GM23338 (cell line): ENCODE data around the gene OTUD1. TPM values are rescaled to one million over a fixed set of nuclear protein-coding genes. Genes with fewer than 3 reads are reported as not detected.

Experiments used
- ATAC-seq: fragments of 200-7000 bp; cut with Tn5 transposase; 3 replicates; pipeline ENCODE4 v1.9.1; 2020
- DNase-seq: peaks from one replicate; pipeline ENCODE4 v3.0.0-alpha.2; 2015; ENCODE audit warnings: low spot score
- H2AFZ ChIP-seq: fragments of 200-600 bp; sonication (generic); 2 replicates; pipeline ENCODE4 v1.8.0; 2016; ENCODE audit warnings: antibody characterized with exemption, mild to moderate bottlenecking, moderate library complexity
- H3F3A ChIP-seq: fragments of 200-600 bp; sonication (generic); replicated peaks from 2 replicates; pipeline ENCODE4 v1.8.0; 2017; ENCODE audit warnings: antibody characterized with exemption, mixed run types, low read depth
- H3K27ac ChIP-seq: fragments of 200-600 bp; sonication (generic); 2 replicates; pipeline ENCODE4 v1.6.1; 2016; ENCODE audit warnings: low read depth
- H3K27me3 ChIP-seq: fragments of 200-600 bp; sonication (generic); 2 replicates; pipeline ENCODE4 v1.8.0; 2016; ENCODE audit warnings: mild to moderate bottlenecking, mixed run types, moderate library complexity; ENCODE audit not compliant: insufficient read depth
- H3K36me3 ChIP-seq: fragments of 200-600 bp; sonication (generic); 2 replicates; pipeline ENCODE4 v1.8.0; 2016; ENCODE audit warnings: mild to moderate bottlenecking; ENCODE audit not compliant: insufficient read depth
- H3K4me1 ChIP-seq: fragments of 200-600 bp; sonication (generic); 2 replicates; pipeline ENCODE4 v1.8.0; 2016; ENCODE audit warnings: mild to moderate bottlenecking, moderate library complexity; ENCODE audit not compliant: insufficient read depth
- H3K4me2 ChIP-seq: fragments of 200-600 bp; sonication (generic); 2 replicates; pipeline ENCODE4 v1.7.1; 2017; ENCODE audit warnings: mixed run types
- H3K4me3 ChIP-seq: fragments of 200-600 bp; sonication (generic); 2 replicates; pipeline ENCODE4 v1.6.1; 2016; ENCODE audit warnings: mixed run types
- H3K79me2 ChIP-seq: fragments of 200-600 bp; sonication (generic); replicated peaks from 2 replicates; pipeline ENCODE4 v1.8.0; 2017; ENCODE audit warnings: mild to moderate bottlenecking; ENCODE audit not compliant: insufficient read depth
- H3K9me2 ChIP-seq: fragments of 200-600 bp; sonication (generic); 2 replicates; pipeline ENCODE4 v1.8.0; 2017; ENCODE audit not compliant: insufficient read depth
- H4K20me1 ChIP-seq: fragments of 200-600 bp; sonication (generic); replicated peaks from 2 replicates; pipeline ENCODE4 v1.8.0; 2017; ENCODE audit warnings: mild to moderate bottlenecking; ENCODE audit not compliant: insufficient read depth
- H3K27ac Mint-ChIP-seq: 2 replicates; pipeline ENCODE4 v1.8.0; 2020; ENCODE audit warnings: inconsistent platforms, mild to moderate bottlenecking, moderate library complexity, mixed read lengths
- H3K27me3 Mint-ChIP-seq: 3 replicates; pipeline ENCODE4 v1.8.0; 2022; ENCODE audit warnings: low read depth, mild to moderate bottlenecking, moderate library complexity, mixed read lengths, inconsistent platforms; ENCODE audit not compliant: insufficient read depth, poor library complexity
- H3K36me3 Mint-ChIP-seq: 3 replicates; pipeline ENCODE4 v1.8.0; 2021; ENCODE audit warnings: low read depth, mild to moderate bottlenecking, inconsistent platforms, moderate library complexity, mixed read lengths
- H3K4me1 Mint-ChIP-seq: 3 replicates; pipeline ENCODE4 v1.8.0; 2020; ENCODE audit warnings: mild to moderate bottlenecking, inconsistent platforms, mixed read lengths
- H3K4me3 Mint-ChIP-seq: 3 replicates; pipeline ENCODE4 v1.8.0; 2021; ENCODE audit warnings: moderate library complexity, mild to moderate bottlenecking, inconsistent platforms, mixed read lengths
- H3K9me3 Mint-ChIP-seq: 3 replicates; pipeline ENCODE4 v1.8.0; 2020; ENCODE audit warnings: moderate library complexity, mild to moderate bottlenecking, inconsistent platforms, mixed read lengths
- CREB1 ChIP-seq: fragments of 250-450 bp; sonication (Bioruptor Pico); IDR thresholded peaks from 2 replicates; pipeline ENCODE4 v1.5.0; 2020; ENCODE audit warnings: low read depth, mild to moderate bottlenecking, moderate library complexity
- CTCF ChIP-seq, 2 experiments: fragments of 200-600 bp in 1 of 2; sonication (generic) in 1 of 2; conservative IDR thresholded peaks; 2 replicates each; pipeline versions ENCODE4 v1.5.1 to v1.6.1; 2016 to 2017; ENCODE audit warnings: antibody characterized with exemption in 2 of 2, low read depth in 2 of 2, mild to moderate bottlenecking in 2 of 2, moderate library complexity in 1 of 2
- EZH2 ChIP-seq: fragments of 200-600 bp; sonication (generic); IDR thresholded peaks from one replicate; pipeline ENCODE4 v1.8.0; 2017; ENCODE audit warnings: antibody characterized with exemption, mild to moderate bottlenecking, low read depth; ENCODE audit not compliant: unreplicated experiment
- JUNB ChIP-seq: IDR thresholded peaks from one replicate; pipeline ENCODE4 v1.6.1; 2016; ENCODE audit warnings: antibody characterized with exemption; ENCODE audit not compliant: unreplicated experiment
- NANOG ChIP-seq: IDR thresholded peaks from 2 replicates; pipeline ENCODE4 v1.6.1; 2016; ENCODE audit warnings: antibody characterized with exemption, borderline replicate concordance
- POLR2AphosphoS5 ChIP-seq: IDR thresholded peaks from 2 replicates; pipeline ENCODE4 v1.6.1; 2016; ENCODE audit warnings: antibody characterized with exemption, low read depth
- STAT1 ChIP-seq: IDR thresholded peaks from one replicate; pipeline ENCODE4 v1.6.1; 2016; ENCODE audit warnings: antibody characterized with exemption; ENCODE audit not compliant: unreplicated experiment
- ZNF114 ChIP-seq: fragments of 250-450 bp; sonication (Bioruptor Pico); IDR thresholded peaks from 2 replicates; pipeline ENCODE4 v1.5.0; 2020; ENCODE audit warnings: mild to moderate bottlenecking, moderate library complexity
- ZNF331 ChIP-seq: fragments of 250-450 bp; sonication (Bioruptor Pico); IDR thresholded peaks from 2 replicates; pipeline ENCODE4 v1.5.0; 2020; ENCODE audit warnings: low read depth, mild to moderate bottlenecking, moderate library complexity
- polyA plus RNA-seq: library from polyadenylated mRNA; unstranded; fragments of >200 nt; fragmentation: Nextera tagmentation; extraction: Ambion mirVana; gene quantifications from 2 replicates; pipeline ENCODE4 v1.2.1, GENCODE V29; 2016
- total RNA-seq: library from RNA; depleted of rRNA; stranded (reverse); fragments of >200 nt; shearing (Covaris generic); gene quantifications from 2 replicates; pipeline ENCODE4 v1.2.3, GENCODE V29; 2014
- TF ChIP-seq, protein P1 (sequence below): fragments of 250-450 bp; sonication (Bioruptor Pico); IDR thresholded peaks from 2 replicates; pipeline ENCODE4 v1.5.0; 2020; ENCODE audit warnings: mild to moderate bottlenecking, moderate library complexity

Gene OTUD1
- total and polyA plus RNA-seq, 2 experiments from 2014 or later = 2.5 to 8.3 TPM

GRCh38 chr10:23419201-23419600, 19.7 kb upstream of the OTUD1 start (continued):
- TF ChIP-seq CTCF (conservative IDR thresholded peaks at IDR 0.05; ENCODE audit: low read depth in 2 of 2) = no peak
- no peak for TF ChIP-seq ZNF114 (CRISPR knock-in tag)
- TF ChIP-seq STAT1 = no peak
- TF ChIP-seq EZH2 = no peak
- no peak for TF ChIP-seq ZNF331 (CRISPR knock-in tag)
- no peak for TF ChIP-seq NANOG

DNA sequence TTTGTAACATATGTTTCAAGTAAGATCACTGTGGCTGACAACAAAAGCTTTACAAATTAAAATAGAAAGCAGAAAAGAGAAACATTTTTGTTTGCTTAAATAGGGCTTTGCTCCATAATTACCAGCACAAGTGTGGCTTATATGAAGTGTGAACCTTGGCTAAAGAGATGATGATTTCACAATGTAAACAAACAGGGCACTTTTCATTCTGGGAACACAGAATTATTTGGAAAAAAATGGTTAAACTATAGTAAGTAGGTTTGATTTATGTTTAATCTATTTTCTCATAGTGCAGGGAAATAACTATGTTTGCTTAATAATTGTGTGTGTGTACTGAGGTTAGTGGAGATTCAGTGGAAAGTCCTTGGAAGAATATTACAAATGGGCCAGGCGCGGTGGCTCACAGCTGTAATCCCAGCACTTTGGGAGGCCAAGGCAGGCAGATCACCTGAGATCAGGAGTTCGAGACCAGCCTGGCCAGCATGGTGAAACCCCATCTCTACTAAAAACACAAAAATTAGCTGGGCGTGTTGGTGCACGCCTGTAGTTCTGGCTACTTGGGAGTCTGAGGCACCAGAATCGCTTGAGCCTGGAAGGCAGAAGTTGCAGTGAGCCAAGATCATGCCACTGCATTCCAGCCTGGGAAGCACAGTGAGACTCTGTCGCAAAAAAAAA, 19.1 kb upstream of the OTUD1 start:
- H2AFZ ChIP-seq = 0 out of 2 replicates have a peak overlapping the region, but pooled peaks have one; percentile 0
- H3K9me2 ChIP-seq = no peaks in the 10 kb centered on the region
- H4K20me1 ChIP-seq = no peaks in the 10 kb centered on the region
- H3K27ac ChIP-seq = peak overlapping the region; percentile 84; the same call in 1 of the 2 replicates
- 0 out of 2 replicates have a peak overlapping the region, but pooled peaks have one; percentile 10 for H3K4me2 ChIP-seq
- H3K4me3 ChIP-seq = no peak overlapping the region
- Mint-ChIP-seq H3K4me1 (peaks cover 27% of the 10 kb centered on the region), H3K27me3 (peaks cover 8% of the 10 kb centered on the region), H3K36me3 (no peaks in the 10 kb centered on the region; the same call in 2 of the 3 replicates), H3K27ac (no peak overlapping the region), H3K9me3 (no peaks in the 10 kb centered on the region), H3K4me3 (no peak overlapping the region)
- TF ChIP-seq EZH2 = no peak
- TF ChIP-seq CREB1 (CRISPR knock-in tag) = no peak
- TF ChIP-seq, protein P1, sequence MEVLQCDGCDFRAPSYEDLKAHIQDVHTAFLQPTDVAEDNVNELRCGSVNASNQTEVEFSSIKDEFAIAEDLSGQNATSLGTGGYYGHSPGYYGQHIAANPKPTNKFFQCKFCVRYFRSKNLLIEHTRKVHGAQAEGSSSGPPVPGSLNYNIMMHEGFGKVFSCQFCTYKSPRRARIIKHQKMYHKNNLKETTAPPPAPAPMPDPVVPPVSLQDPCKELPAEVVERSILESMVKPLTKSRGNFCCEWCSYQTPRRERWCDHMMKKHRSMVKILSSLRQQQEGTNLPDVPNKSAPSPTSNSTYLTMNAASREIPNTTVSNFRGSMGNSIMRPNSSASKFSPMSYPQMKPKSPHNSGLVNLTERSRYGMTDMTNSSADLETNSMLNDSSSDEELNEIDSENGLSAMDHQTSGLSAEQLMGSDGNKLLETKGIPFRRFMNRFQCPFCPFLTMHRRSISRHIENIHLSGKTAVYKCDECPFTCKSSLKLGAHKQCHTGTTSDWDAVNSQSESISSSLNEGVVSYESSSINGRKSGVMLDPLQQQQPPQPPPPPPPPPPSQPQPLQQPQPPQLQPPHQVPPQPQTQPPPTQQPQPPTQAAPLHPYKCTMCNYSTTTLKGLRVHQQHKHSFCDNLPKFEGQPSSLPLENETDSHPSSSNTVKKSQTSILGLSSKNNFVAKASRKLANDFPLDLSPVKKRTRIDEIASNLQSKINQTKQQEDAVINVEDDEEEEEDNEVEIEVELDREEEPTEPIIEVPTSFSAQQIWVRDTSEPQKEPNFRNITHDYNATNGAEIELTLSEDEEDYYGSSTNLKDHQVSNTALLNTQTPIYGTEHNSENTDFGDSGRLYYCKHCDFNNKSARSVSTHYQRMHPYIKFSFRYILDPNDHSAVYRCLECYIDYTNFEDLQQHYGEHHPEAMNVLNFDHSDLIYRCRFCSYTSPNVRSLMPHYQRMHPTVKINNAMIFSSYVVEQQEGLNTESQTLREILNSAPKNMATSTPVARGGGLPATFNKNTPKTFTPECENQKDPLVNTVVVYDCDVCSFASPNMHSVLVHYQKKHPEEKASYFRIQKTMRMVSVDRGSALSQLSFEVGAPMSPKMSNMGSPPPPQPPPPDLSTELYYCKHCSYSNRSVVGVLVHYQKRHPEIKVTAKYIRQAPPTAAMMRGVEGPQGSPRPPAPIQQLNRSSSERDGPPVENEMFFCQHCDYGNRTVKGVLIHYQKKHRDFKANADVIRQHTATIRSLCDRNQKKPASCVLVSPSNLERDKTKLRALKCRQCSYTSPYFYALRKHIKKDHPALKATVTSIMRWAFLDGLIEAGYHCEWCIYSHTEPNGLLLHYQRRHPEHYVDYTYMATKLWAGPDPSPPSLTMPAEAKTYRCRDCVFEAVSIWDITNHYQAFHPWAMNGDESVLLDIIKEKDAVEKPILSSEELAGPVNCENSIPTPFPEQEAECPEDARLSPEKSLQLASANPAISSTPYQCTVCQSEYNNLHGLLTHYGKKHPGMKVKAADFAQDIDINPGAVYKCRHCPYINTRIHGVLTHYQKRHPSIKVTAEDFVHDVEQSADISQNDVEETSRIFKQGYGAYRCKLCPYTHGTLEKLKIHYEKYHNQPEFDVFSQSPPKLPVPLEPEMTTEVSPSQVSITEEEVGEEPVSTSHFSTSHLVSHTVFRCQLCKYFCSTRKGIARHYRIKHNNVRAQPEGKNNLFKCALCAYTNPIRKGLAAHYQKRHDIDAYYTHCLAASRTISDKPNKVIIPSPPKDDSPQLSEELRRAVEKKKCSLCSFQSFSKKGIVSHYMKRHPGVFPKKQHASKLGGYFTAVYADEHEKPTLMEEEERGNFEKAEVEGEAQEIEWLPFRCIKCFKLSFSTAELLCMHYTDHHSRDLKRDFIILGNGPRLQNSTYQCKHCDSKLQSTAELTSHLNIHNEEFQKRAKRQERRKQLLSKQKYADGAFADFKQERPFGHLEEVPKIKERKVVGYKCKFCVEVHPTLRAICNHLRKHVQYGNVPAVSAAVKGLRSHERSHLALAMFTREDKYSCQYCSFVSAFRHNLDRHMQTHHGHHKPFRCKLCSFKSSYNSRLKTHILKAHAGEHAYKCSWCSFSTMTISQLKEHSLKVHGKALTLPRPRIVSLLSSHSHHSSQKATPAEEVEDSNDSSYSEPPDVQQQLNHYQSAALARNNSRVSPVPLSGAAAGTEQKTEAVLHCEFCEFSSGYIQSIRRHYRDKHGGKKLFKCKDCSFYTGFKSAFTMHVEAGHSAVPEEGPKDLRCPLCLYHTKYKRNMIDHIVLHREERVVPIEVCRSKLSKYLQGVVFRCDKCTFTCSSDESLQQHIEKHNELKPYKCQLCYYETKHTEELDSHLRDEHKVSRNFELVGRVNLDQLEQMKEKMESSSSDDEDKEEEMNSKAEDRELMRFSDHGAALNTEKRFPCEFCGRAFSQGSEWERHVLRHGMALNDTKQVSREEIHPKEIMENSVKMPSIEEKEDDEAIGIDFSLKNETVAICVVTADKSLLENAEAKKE (CRISPR knock-in tag) = no peak
- TF ChIP-seq CTCF (conservative IDR thresholded peaks at IDR 0.05; ENCODE audit: low read depth in 2 of 2) = no peak
- no peak for TF ChIP-seq NANOG
- TF ChIP-seq JUNB = no peak
- no peak for TF ChIP-seq STAT1
- TF ChIP-seq ZNF114 (CRISPR knock-in tag) = no peak
- TF ChIP-seq POLR2AphosphoS5 = no peak
- DNase-seq = no peak
- no peaks in the 10 kb centered on the region for H3F3A ChIP-seq
- H3K36me3 ChIP-seq = no peaks in the 10 kb centered on the region
- no peaks in the 10 kb centered on the region for H3K27me3 ChIP-seq
- H3K4me1 ChIP-seq = peaks cover 24% of the 10 kb centered on the region
- ATAC-seq = no peak
- H3K79me2 ChIP-seq = no peaks in the 10 kb centered on the region
